HCT116 (cell line): ENCODE results near the gene TGFBR3L. TPM values are rescaled to one million over a fixed set of nuclear protein-coding genes. Genes with fewer than 3 reads are reported as not detected.
A peak's percentile ranks its signal among the peaks of the same experiment; 100 is the strongest.

Experiments
- ATAC-seq: fragments of 200-7000 bp; cut with Tn5 transposase; 2 replicates; pipeline ENCODE4 v1.9.1; 2020; ENCODE audit warnings: mild to moderate bottlenecking, moderate library complexity
- BruUV-seq: library from RNA; stranded (reverse); fragments of 400-500 nt; replicated peaks from 2 replicates; lab custom pipeline; 2021; lab: Mats Ljungman, UMichigan
- CTCF ChIA-PET: fragments of 300-600 bp; sonication (Branson Sonifier 250); formaldehyde crosslinking; loops from one replicate; lab custom pipeline; 2021; ENCODE audit warnings: antibody characterized with exemption; lab: Charles Lee
- POLR2A ChIA-PET: fragments of 300-600, 350-600 bp; sonication (Branson Sonifier 250); formaldehyde crosslinking; loops from one replicate; lab custom pipeline; 2021; ENCODE audit warnings: antibody characterized with exemption; lab: Charles Lee
- RAD21 ChIA-PET, 2 experiments: fragments of 300-600 bp; sonication (Branson Sonifier 250); formaldehyde crosslinking; loops; one replicate each; lab custom pipeline; 2023; ENCODE audit warnings: low total read pairs in 2 of 2; ENCODE audit not compliant: uncharacterized antibody in 2 of 2, unreplicated experiment in 2 of 2, low non-redundant PET in 1 of 2; lab: Charles Lee
- DNase-seq: peaks from one replicate; pipeline ENCODE4 v3.0.0-alpha.2; 2010; ENCODE audit warnings: low read depth, low spot score
- H2AFZ ChIP-seq: fragments of 200-600 bp; shearing (Covaris generic), sonication (generic); 2 replicates; pipeline ENCODE4 v1.6.1; 2017; ENCODE audit warnings: low read depth, mixed run types, mixed read lengths, antibody characterized with exemption, low read length; ENCODE audit not compliant: poor library complexity, severe bottlenecking
- H3K27ac ChIP-seq: 2 replicates; pipeline ENCODE4 v1.5.1; 2012; ENCODE audit warnings: low read depth, low read length
- H3K27me3 ChIP-seq: fragments of 200-600 bp; sonication (generic); 2 replicates; pipeline ENCODE4 v1.6.1; 2016; ENCODE audit warnings: mixed run types, low read length, mixed read lengths; ENCODE audit not compliant: insufficient read depth
- H3K36me3 ChIP-seq, 2 experiments: fragments of 200-500 bp in 1 of 2; fragments of 200-600 bp in 1 of 2; sonication (Bioruptor generic) in 1 of 2; sonication (generic) in 1 of 2; 2 replicates each; pipeline versions ENCODE4 v1.5.1 to v1.6.1; 2014 to 2016; ENCODE audit warnings: low read length in 2 of 2, inconsistent platforms in 1 of 2, mixed read lengths in 1 of 2, mixed run types in 1 of 2; ENCODE audit not compliant: insufficient read depth in 2 of 2, control insufficient read depth in 1 of 2
- H3K4me1 ChIP-seq, 2 experiments: fragments of 200-600 bp in 1 of 2; sonication (generic) in 1 of 2; 2 replicates each; pipeline versions ENCODE4 v1.5.1 to v1.6.1; 2012 to 2017; ENCODE audit warnings: low read length in 2 of 2, inconsistent platforms in 1 of 2, mild to moderate bottlenecking in 1 of 2, mixed read lengths in 1 of 2, mixed run types in 1 of 2, moderate library complexity in 1 of 2; ENCODE audit not compliant: insufficient read depth in 2 of 2, control insufficient read depth in 1 of 2
- H3K4me2 ChIP-seq: fragments of 200-600 bp; sonication (generic); 2 replicates; pipeline ENCODE4 v1.6.1; 2017; ENCODE audit warnings: mixed run types, low read length, mixed read lengths
- H3K4me3 ChIP-seq, 2 experiments: fragments of 200-600 bp in 1 of 2; sonication (generic) in 1 of 2; replicated peaks in 1 of 2; 2 replicates each; pipeline ENCODE4 v1.5.1; 2011 to 2016; ENCODE audit warnings: low read length in 2 of 2, control low read depth in 1 of 2, low read depth in 1 of 2, mild to moderate bottlenecking in 1 of 2, mixed read lengths in 1 of 2, mixed run types in 1 of 2
- H3K79me2 ChIP-seq: fragments of 200-600 bp; sonication (generic); 2 replicates; pipeline ENCODE4 v1.6.1; 2017; ENCODE audit warnings: mild to moderate bottlenecking, mixed run types, low read length, moderate library complexity, mixed read lengths; ENCODE audit not compliant: insufficient read depth
- H3K9ac ChIP-seq: fragments of 200-600 bp; sonication (generic); 2 replicates; pipeline ENCODE4 v1.6.1; 2016; ENCODE audit warnings: low read length, mixed read lengths
- H3K9me2 ChIP-seq: fragments of 200-600 bp; sonication (generic), shearing (Covaris generic); 2 replicates; pipeline ENCODE4 v1.6.1; 2017; ENCODE audit warnings: mixed run types, mild to moderate bottlenecking, moderate library complexity; ENCODE audit not compliant: insufficient read depth
- H3K9me3 ChIP-seq, 2 experiments: fragments of 200-500 bp in 1 of 2; fragments of 200-600 bp in 1 of 2; sonication (Bioruptor generic) in 1 of 2; sonication (generic) in 1 of 2; 2 replicates each; pipeline ENCODE4 v1.6.1; 2014 to 2017; ENCODE audit warnings: low read length in 2 of 2, mixed read lengths in 2 of 2, inconsistent platforms in 1 of 2, low read depth in 1 of 2, mild to moderate bottlenecking in 1 of 2, mixed run types in 1 of 2, moderate library complexity in 1 of 2; ENCODE audit not compliant: control insufficient read depth in 1 of 2, insufficient read depth in 1 of 2
- H4K20me1 ChIP-seq: fragments of 200-600 bp; sonication (generic), shearing (Covaris generic); 2 replicates; pipeline ENCODE4 v1.6.1; 2017; ENCODE audit warnings: mixed run types, mild to moderate bottlenecking, moderate library complexity; ENCODE audit not compliant: insufficient read depth
- EZH2phosphoT487 ChIP-seq: fragments of 200-600 bp; IDR thresholded peaks from 2 replicates; pipeline ENCODE4 v1.6.1; 2018; ENCODE audit warnings: antibody characterized with exemption, borderline replicate concordance
- POLR2A ChIP-seq: IDR thresholded peaks from 2 replicates; pipeline ENCODE4 v1.7.0; 2011; ENCODE audit warnings: borderline replicate concordance; ENCODE audit not compliant: insufficient read depth, insufficient read length; ENCODE audit errors: extremely low read depth
- RAD21 ChIP-seq: IDR thresholded peaks from 2 replicates; pipeline ENCODE4 v1.6.1; 2012; ENCODE audit warnings: low read depth, mild to moderate bottlenecking
- SP1 ChIP-seq: IDR thresholded peaks from 2 replicates; pipeline ENCODE4 v1.6.1; 2012; ENCODE audit warnings: low read depth
- ZFX ChIP-seq: fragments of 450-650 bp; IDR thresholded peaks from 2 replicates; pipeline ENCODE4 v1.6.1; 2017
- intact Hi-C: fragments of 100-400 bp; cut with micrococcal nuclease; formaldehyde crosslinking; loops from 2 replicates; pipeline ENCODE4 v1.10.0; 2022
- total RNA-seq: library from RNA; stranded (reverse); gene quantifications from one replicate; pipeline ENCODE4 v1.2.1, GENCODE V29; 2021; ENCODE audit not compliant: unreplicated experiment
- TF ChIP-seq, protein P1 (sequence below), 3 experiments: fragments of 200-600 bp in 1 of 3; sonication (generic) in 1 of 3; IDR thresholded peaks in 2 of 3; conservative IDR thresholded peaks in 1 of 3; 2 replicates each; pipeline ENCODE4 v1.5.1; 2012 to 2017; ENCODE audit warnings: low read depth in 2 of 3, low read length in 2 of 3, antibody characterized with exemption in 1 of 3, borderline replicate concordance in 1 of 3, control low read depth in 1 of 3, mild to moderate bottlenecking in 1 of 3, mixed read lengths in 1 of 3, mixed run types in 1 of 3, moderate library complexity in 1 of 3; ENCODE audit not compliant: insufficient read depth in 1 of 3

The TGFBR3L gene
- total RNA-seq, 1 experiment from 2014 or later = 30.9 TPM

DNA sequence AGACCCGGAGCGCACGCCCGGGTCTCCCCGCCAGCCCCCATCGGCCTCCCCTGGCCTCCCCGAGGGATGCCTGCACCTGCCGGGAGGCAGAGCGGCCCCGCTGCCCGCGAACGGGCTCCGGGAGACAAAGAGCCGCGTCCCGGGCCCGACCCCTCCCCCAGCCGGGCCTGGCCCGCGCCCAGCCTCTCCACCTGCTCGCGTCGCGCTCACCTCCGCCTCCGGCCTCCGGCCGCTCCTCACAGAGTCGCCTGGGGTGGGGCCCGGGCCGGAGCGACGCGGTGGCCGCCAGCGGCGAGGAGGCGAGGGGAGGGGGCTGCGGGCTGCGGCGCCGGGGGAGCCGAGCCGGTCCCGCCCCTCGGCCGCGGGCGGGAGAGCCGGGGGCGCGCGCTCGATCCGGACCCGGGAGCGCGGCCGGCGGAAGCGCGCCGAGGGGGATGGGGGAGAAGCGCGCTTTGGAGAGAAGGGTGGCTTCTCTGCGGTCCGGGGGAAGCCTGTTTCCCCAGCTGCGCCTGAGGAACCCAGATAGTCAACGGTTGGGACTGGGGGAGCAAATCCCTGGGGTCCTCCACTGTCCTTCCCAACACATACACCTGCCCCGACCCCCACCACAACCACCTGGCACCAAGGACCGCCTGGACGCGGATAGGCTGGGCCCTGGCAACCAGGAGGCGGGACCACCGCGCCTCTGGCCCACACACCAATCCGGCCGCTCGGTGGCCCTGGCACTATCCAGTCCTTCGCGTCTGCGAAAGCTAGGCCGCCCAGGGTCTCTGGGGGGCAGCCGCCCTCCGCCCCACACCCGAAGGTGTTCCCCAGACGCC lies 40.3 kb upstream of the TGFBR3L start, which contains the start of gene PRR36:
TSS of gene PRR36 (minus strand) at position 315 of the 821 bp plus-strand sequence. CDS start 701 bp downstream, outside the sequence.
- peak within 1 kb of the TSS; percentile 46 to 56 for H3K4me3 ChIP-seq
- no TSS peak for BruUV-seq
- no peaks in the 10 kb centered on the region for H3K9me2 ChIP-seq
- H3K9ac ChIP-seq = peak within 1 kb of the TSS; percentile 41; the same call in 1 of the 2 replicates
- TF ChIP-seq RAD21 = no peak
- TF ChIP-seq, protein P1, sequence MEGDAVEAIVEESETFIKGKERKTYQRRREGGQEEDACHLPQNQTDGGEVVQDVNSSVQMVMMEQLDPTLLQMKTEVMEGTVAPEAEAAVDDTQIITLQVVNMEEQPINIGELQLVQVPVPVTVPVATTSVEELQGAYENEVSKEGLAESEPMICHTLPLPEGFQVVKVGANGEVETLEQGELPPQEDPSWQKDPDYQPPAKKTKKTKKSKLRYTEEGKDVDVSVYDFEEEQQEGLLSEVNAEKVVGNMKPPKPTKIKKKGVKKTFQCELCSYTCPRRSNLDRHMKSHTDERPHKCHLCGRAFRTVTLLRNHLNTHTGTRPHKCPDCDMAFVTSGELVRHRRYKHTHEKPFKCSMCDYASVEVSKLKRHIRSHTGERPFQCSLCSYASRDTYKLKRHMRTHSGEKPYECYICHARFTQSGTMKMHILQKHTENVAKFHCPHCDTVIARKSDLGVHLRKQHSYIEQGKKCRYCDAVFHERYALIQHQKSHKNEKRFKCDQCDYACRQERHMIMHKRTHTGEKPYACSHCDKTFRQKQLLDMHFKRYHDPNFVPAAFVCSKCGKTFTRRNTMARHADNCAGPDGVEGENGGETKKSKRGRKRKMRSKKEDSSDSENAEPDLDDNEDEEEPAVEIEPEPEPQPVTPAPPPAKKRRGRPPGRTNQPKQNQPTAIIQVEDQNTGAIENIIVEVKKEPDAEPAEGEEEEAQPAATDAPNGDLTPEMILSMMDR (IDR thresholded peaks at IDR 0.05 in 2 of 3, conservative IDR thresholded peaks at IDR 0.05 in 1 of 3; ENCODE audit: borderline replicate concordance in 1 of 3, insufficient read depth in 1 of 3, low read depth in 2 of 3, low read length in 2 of 3) = no peak
- TF ChIP-seq SP1 = peak; percentile 43; the same call in 1 of the 2 replicates
- TF ChIP-seq EZH2phosphoT487 = no peak
- 0 out of 2 replicates have a peak, but pooled peaks have one; percentile 34 for TF ChIP-seq ZFX
- TF ChIP-seq POLR2A = peak; percentile 19
- TF ChIP-seq, all 23 proteins: peak for 3
- intact Hi-C loops = no loop called here
- CTCF ChIA-PET = interaction anchor here (2.1 kb wide), 1 partner anchor 14 kb away, joined by 4 read pairs; the partner anchor contains the start of gene LRRC8E
- RAD21 ChIA-PET = interaction anchor here in 1 of 2 experiments (0.6 kb wide), 1 partner anchor 46 kb away, joined by 9 read pairs; the partner anchor contains the start of gene SNAPC2
- H3K36me3 ChIP-seq = no peaks in the 10 kb centered on the region
- H4K20me1 ChIP-seq = no peaks in the 10 kb centered on the region
- H3K27me3 ChIP-seq = no peaks in the 10 kb centered on the region
- POLR2A ChIA-PET = no interaction called here
- H3K4me2 ChIP-seq = peak within 1 kb of the TSS; percentile 79
- H3K4me1 ChIP-seq = peaks cover 20 to 55% of the 10 kb centered on the region in 2 experiments
- H2AFZ ChIP-seq = no peak within 1 kb of the TSS
- peak; percentile 38 for ATAC-seq
- no peak for DNase-seq
- H3K9me3 ChIP-seq = no peaks in the 10 kb centered on the region
- no peaks in the 10 kb centered on the region for H3K79me2 ChIP-seq
- peak within 1 kb of the TSS; percentile 61; the same call in 1 of the 2 replicates for H3K27ac ChIP-seq
